ENCODE data around the gene DCST1.

The DCST1 gene

DNA sequence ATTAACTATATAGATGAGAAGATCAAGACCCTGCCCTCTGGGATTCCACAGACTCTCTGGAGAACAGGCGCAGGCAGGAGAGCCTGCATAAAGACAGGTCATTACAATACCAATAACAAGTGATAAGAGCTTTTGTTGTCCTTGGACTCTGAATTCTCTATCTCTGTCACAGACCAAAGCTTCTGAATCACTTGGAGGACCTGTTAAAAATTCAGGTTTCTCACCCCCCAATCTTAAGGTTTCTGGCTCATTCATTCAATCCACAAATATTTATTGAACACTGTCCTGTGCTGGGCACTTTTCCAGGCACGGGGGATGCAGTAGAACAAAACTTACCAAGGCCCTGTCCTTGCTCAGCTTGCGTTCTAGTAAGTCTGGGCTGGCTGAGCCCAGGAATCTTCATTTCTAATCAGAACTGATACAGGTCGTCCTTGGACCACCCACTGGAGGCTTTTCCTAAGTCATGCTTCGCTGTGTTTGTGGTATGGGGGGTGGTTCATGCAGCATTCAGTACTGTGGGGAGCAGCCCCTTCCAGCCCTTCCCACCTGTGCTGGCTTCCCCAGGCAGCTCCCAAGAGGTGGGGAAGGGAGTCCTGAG lies 31.3 kb downstream of the DCST1 start:
- TF ChIP-seq, protein P1, sequence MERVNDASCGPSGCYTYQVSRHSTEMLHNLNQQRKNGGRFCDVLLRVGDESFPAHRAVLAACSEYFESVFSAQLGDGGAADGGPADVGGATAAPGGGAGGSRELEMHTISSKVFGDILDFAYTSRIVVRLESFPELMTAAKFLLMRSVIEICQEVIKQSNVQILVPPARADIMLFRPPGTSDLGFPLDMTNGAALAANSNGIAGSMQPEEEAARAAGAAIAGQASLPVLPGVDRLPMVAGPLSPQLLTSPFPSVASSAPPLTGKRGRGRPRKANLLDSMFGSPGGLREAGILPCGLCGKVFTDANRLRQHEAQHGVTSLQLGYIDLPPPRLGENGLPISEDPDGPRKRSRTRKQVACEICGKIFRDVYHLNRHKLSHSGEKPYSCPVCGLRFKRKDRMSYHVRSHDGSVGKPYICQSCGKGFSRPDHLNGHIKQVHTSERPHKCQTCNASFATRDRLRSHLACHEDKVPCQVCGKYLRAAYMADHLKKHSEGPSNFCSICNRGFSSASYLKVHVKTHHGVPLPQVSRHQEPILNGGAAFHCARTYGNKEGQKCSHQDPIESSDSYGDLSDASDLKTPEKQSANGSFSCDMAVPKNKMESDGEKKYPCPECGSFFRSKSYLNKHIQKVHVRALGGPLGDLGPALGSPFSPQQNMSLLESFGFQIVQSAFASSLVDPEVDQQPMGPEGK (CRISPR knock-in tag; IDR thresholded peaks at IDR 0.05; ENCODE audit: borderline replicate concordance) = no peak
- TF ChIP-seq GLIS3 (CRISPR knock-in tag; IDR thresholded peaks at IDR 0.05) (no peak), TCF4 (CRISPR knock-in tag; IDR thresholded peaks at IDR 0.05; ENCODE audit: borderline replicate concordance) (no peak), SNAI2 (CRISPR knock-in tag; IDR thresholded peaks at IDR 0.05) (no peak), ZC3H10 (CRISPR knock-in tag; IDR thresholded peaks at IDR 0.05) (no peak), OSR1 (CRISPR knock-in tag; IDR thresholded peaks at IDR 0.05) (no peak), ZFP3 (CRISPR knock-in tag; IDR thresholded peaks at IDR 0.05) (no peak), TOX (CRISPR knock-in tag; IDR thresholded peaks at IDR 0.05; ENCODE audit: borderline replicate concordance) (no peak), ZNF70 (CRISPR knock-in tag; IDR thresholded peaks at IDR 0.05) (no peak), PPARA (CRISPR knock-in tag; IDR thresholded peaks at IDR 0.05; ENCODE audit: borderline replicate concordance) (no peak), ARNTL (CRISPR knock-in tag; IDR thresholded peaks at IDR 0.05; ENCODE audit: borderline replicate concordance, low read depth) (no peak), ZNF8 (CRISPR knock-in tag; IDR thresholded peaks at IDR 0.05) (no peak), BACH2 (CRISPR knock-in tag; IDR thresholded peaks at IDR 0.05; ENCODE audit: borderline replicate concordance) (no peak)
- TF ChIP-seq, protein P2, sequence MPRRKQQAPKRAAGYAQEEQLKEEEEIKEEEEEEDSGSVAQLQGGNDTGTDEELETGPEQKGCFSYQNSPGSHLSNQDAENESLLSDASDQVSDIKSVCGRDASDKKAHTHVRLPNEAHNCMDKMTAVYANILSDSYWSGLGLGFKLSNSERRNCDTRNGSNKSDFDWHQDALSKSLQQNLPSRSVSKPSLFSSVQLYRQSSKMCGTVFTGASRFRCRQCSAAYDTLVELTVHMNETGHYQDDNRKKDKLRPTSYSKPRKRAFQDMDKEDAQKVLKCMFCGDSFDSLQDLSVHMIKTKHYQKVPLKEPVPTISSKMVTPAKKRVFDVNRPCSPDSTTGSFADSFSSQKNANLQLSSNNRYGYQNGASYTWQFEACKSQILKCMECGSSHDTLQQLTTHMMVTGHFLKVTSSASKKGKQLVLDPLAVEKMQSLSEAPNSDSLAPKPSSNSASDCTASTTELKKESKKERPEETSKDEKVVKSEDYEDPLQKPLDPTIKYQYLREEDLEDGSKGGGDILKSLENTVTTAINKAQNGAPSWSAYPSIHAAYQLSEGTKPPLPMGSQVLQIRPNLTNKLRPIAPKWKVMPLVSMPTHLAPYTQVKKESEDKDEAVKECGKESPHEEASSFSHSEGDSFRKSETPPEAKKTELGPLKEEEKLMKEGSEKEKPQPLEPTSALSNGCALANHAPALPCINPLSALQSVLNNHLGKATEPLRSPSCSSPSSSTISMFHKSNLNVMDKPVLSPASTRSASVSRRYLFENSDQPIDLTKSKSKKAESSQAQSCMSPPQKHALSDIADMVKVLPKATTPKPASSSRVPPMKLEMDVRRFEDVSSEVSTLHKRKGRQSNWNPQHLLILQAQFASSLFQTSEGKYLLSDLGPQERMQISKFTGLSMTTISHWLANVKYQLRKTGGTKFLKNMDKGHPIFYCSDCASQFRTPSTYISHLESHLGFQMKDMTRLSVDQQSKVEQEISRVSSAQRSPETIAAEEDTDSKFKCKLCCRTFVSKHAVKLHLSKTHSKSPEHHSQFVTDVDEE (CRISPR knock-in tag; IDR thresholded peaks at IDR 0.05) = no peak
- TF ChIP-seq, protein P3, sequence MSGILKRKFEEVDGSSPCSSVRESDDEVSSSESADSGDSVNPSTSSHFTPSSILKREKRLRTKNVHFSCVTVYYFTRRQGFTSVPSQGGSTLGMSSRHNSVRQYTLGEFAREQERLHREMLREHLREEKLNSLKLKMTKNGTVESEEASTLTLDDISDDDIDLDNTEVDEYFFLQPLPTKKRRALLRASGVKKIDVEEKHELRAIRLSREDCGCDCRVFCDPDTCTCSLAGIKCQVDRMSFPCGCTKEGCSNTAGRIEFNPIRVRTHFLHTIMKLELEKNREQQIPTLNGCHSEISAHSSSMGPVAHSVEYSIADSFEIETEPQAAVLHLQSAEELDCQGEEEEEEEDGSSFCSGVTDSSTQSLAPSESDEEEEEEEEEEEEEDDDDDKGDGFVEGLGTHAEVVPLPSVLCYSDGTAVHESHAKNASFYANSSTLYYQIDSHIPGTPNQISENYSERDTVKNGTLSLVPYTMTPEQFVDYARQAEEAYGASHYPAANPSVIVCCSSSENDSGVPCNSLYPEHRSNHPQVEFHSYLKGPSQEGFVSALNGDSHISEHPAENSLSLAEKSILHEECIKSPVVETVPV (CRISPR knock-in tag; IDR thresholded peaks at IDR 0.05) = no peak
- no peak for ATAC-seq

DNA sequence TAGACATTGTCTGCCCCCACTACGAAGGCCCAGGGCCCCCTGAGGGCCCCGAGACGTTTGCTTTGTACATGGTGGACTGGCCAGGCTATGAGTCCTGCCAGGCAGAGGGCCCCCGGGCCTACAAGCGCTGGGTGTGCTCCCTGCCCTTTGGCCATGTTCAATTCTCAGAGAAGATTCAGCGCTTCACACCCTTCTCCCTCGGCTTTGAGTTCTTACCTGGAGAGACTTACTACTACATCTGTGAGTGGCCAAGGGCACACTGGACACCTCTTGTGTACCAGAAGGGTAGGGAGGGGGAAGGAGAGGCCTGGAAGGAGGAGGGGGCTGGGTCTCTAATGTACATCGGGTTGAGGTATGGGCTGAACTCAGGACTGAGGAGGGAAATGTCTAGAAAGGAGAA lies 33.2 kb downstream of the DCST1 start:
- ATAC-seq = no peak
- TF ChIP-seq ZNF565 (CRISPR knock-in tag; conservative IDR thresholded peaks at IDR 0.05; ENCODE audit: low read depth) (no peak), ISL1 (CRISPR knock-in tag; IDR thresholded peaks at IDR 0.05) (no peak), ARNTL (CRISPR knock-in tag; IDR thresholded peaks at IDR 0.05; ENCODE audit: borderline replicate concordance, low read depth) (no peak), TOX (CRISPR knock-in tag; IDR thresholded peaks at IDR 0.05; ENCODE audit: borderline replicate concordance) (no peak), ZC3H10 (CRISPR knock-in tag; IDR thresholded peaks at IDR 0.05) (no peak)
- TF ChIP-seq, protein P3 (CRISPR knock-in tag; IDR thresholded peaks at IDR 0.05) = no peak

DNA sequence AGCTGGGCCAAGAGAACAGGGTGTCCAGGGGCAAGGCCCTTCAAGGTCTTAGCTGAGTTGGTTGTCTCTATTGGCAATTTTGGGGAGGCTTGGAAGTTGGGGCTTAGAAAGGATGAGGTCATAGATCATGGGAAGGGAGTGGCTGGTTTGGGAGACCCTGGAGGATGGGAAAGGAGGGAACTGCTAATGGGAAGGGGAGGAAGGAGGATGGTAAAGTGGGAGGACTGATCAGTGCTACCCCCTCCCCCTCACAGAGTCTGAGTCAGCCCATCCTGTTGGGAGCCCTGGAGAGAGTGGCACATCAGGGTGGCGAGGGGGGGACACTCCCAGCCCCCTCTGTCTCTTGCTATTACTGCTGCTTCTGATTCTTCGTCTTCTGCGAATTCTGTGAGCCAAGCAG lies 35.0 kb downstream of the DCST1 start:
- no peak for ATAC-seq
- TF ChIP-seq ESRRG (CRISPR knock-in tag; IDR thresholded peaks at IDR 0.05) (no peak), CSDC2 (CRISPR knock-in tag; IDR thresholded peaks at IDR 0.05) (no peak), BACH2 (CRISPR knock-in tag; IDR thresholded peaks at IDR 0.05; ENCODE audit: borderline replicate concordance) (no peak), ZNF70 (CRISPR knock-in tag; IDR thresholded peaks at IDR 0.05) (no peak), PPARA (CRISPR knock-in tag; IDR thresholded peaks at IDR 0.05; ENCODE audit: borderline replicate concordance) (no peak), OSR1 (CRISPR knock-in tag; IDR thresholded peaks at IDR 0.05) (no peak), GLIS3 (CRISPR knock-in tag; IDR thresholded peaks at IDR 0.05) (no peak), ZNF565 (CRISPR knock-in tag; conservative IDR thresholded peaks at IDR 0.05; ENCODE audit: low read depth) (no peak), SNAI2 (CRISPR knock-in tag; IDR thresholded peaks at IDR 0.05) (no peak), TCF4 (CRISPR knock-in tag; IDR thresholded peaks at IDR 0.05; ENCODE audit: borderline replicate concordance) (no peak), ZNF8 (CRISPR knock-in tag; IDR thresholded peaks at IDR 0.05) (no peak), ZC3H10 (CRISPR knock-in tag; IDR thresholded peaks at IDR 0.05) (no peak), ARNTL (CRISPR knock-in tag; IDR thresholded peaks at IDR 0.05; ENCODE audit: borderline replicate concordance, low read depth) (no peak)
- TF ChIP-seq, protein P4, sequence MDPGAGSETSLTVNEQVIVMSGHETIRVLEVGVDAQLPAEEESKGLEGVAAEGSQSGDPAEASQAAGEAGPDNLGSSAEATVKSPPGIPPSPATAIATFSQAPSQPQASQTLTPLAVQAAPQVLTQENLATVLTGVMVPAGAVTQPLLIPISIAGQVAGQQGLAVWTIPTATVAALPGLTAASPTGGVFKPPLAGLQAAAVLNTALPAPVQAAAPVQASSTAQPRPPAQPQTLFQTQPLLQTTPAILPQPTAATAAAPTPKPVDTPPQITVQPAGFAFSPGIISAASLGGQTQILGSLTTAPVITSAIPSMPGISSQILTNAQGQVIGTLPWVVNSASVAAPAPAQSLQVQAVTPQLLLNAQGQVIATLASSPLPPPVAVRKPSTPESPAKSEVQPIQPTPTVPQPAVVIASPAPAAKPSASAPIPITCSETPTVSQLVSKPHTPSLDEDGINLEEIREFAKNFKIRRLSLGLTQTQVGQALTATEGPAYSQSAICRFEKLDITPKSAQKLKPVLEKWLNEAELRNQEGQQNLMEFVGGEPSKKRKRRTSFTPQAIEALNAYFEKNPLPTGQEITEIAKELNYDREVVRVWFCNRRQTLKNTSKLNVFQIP (CRISPR knock-in tag; IDR thresholded peaks at IDR 0.05; ENCODE audit: borderline replicate concordance, low read depth) = no peak
- TF ChIP-seq, protein P5, sequence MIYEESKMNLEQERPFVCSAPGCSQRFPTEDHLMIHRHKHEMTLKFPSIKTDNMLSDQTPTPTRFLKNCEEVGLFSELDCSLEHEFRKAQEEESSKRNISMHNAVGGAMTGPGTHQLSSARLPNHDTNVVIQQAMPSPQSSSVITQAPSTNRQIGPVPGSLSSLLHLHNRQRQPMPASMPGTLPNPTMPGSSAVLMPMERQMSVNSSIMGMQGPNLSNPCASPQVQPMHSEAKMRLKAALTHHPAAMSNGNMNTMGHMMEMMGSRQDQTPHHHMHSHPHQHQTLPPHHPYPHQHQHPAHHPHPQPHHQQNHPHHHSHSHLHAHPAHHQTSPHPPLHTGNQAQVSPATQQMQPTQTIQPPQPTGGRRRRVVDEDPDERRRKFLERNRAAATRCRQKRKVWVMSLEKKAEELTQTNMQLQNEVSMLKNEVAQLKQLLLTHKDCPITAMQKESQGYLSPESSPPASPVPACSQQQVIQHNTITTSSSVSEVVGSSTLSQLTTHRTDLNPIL (CRISPR knock-in tag; IDR thresholded peaks at IDR 0.05; ENCODE audit: low read depth) = no peak

Data from SK-N-SH treated with all-trans-retinoic acid at 6 μM for 48 hours (cell line).